HG02678 (cell line): Measurements from ENCODE around the gene TIMM13.
A peak's percentile ranks its signal among the peaks of the same experiment; 100 is the strongest.
"Not testable (repeated sequence)": the region's sequence is repeated elsewhere in the genome, so short reads cannot be mapped to it uniquely, and the experiment has no call there.

Experiments
- ATAC-seq: cut with Tn5 transposase; IDR thresholded peaks from one replicate; pipeline ENCODE4 v1.9.1; 2021; ENCODE audit warnings: mild to moderate bottlenecking, moderate library complexity; ENCODE audit not compliant: unreplicated experiment

The TIMM13 gene

GRCh38 chr19:2427429-2428320 lies at the start of gene TIMM13:
TIMM13 (minus strand) TSS chr19:2427586; CDS start chr19:2427533, 53 bp downstream.
- peak; percentile 88 for ATAC-seq

GRCh38 chr19:2476451-2477140 lies 49.2 kb upstream of the TIMM13 start:
- ATAC-seq = no peak

GRCh38 chr19:2475702-2476450 lies 48.5 kb upstream of the TIMM13 start, which contains the start of gene GADD45B:
GADD45B (plus strand) TSS chr19:2476127; CDS start chr19:2476359, 232 bp downstream.
- peak; percentile 56 for ATAC-seq

DNA sequence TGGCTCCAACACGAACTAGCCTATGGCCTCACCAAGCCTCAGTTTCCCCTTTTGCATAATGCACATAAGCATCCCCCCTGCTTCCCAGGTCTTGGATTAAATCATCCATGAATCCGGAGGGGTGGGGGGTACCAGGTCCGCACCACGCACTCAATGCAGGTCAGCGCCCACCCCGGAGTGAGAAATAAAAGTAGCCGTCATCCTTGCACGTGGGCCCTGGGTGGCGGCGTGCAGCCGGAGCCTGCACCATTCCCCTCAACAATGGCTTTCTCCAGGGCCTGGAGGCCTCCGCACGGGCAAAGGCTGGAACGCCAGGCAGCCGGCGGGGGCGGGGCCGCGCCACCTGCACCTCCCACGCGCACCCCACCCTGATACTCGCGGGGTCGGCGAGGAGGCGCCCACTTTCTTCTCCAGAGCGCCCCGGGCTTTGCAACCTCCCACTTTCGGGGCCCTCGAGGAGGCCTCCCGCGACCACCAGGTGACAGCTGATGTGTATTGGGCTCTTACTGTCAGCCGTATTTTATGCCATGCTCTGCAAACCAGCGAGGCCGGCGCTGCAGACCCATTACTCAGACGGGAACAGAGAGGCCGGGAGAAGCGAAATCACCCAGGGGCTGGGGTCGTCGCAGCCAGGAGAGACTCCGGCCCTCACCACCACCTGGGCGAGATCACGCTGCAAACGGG lies 47.8 kb upstream of the TIMM13 start:
- peak; percentile 9 for ATAC-seq

- peak; percentile 31 for ATAC-seq
Measured at GRCh38 chr19:2474232-2475017, 47.0 kb upstream of the TIMM13 start.

DNA sequence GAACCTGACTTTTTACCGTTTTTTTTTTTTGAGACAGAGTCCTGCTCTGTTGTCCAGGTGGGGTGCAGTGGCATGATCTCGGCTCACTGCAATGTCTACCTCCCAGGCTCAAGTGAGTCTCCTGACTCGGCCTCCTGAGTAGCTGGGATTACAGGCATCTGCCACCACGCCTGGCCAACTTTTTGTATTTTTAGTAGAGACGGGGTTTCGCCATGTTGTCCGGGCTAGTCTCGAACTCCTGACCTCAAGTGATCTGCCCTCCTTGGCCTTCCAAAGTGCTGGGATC lies 42.5 kb upstream of the TIMM13 start:
- ATAC-seq = not testable (repeated sequence)

GRCh38 chr19:2469102-2469914 lies 41.9 kb upstream of the TIMM13 start:
- ATAC-seq = no peak

- no peak for ATAC-seq
Measured at GRCh38 chr19:2468596-2468995, 41.2 kb upstream of the TIMM13 start.

- ATAC-seq = no peak
Measured at GRCh38 chr19:2464389-2464788, 37.0 kb upstream of the TIMM13 start.

DNA sequence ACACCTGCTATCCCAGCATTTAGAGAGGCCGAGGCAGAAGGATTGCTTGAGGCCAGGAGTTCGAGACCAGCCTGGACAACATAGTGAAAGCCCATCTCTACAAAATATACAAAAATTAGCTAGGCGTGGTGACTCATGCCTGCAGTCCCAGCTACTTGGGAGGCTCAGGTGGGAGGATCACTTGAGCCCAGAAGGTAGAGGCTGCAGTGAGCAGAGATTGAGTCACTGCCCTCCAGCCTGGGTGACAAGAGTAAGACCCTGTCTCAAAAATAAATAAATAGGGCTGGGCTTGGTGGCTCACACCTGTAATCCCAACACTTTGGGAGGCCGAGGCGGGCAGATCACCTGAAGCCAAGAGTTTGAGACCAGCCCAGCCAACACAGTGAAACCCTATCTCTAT lies 36.3 kb upstream of the TIMM13 start:
- ATAC-seq = not testable (repeated sequence)

DNA sequence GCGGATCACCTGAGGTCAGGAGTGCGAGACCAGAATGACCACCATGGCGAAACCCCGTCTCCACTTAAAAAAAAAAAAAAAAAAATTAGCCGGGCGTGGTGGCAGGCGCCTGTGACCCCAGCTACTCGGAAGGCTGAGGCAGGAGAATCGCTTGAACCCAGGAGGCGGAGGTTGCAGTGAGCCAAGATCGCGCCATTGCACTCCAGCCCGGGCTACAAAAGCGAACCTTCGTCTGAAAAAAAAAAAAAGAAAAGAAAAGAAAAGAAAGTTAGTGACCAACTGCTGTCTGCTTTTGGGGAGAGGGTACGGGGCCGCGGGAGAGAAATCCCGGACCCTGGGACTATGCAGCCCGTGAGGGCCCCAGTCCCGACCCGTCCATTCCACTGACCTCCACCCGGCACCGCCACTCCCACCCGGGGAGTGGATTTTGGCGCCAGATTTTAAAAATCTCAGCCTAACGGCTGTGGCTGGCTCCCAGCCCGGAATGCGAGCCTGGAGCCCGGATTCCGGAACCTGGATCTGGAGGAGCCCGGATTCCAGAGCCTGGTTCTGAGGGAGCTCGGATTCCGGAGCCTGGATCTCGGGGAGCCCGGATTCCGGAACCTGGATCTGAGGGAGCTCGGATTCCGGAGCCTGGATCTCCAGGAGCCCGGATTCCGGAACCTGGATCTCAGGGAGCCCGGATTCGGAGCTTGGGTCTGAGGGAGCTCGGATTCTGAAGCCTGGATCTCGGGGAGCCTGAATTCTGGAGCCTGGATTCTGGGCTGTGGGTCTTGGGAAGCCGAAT lies 35.4 kb upstream of the TIMM13 start:
- no peak for ATAC-seq

- ATAC-seq = no peak
Measured at GRCh38 chr19:2461751-2462634, 34.6 kb upstream of the TIMM13 start.

GRCh38 chr19:2460245-2460644 lies 32.9 kb upstream of the TIMM13 start:
- ATAC-seq = no peak

DNA sequence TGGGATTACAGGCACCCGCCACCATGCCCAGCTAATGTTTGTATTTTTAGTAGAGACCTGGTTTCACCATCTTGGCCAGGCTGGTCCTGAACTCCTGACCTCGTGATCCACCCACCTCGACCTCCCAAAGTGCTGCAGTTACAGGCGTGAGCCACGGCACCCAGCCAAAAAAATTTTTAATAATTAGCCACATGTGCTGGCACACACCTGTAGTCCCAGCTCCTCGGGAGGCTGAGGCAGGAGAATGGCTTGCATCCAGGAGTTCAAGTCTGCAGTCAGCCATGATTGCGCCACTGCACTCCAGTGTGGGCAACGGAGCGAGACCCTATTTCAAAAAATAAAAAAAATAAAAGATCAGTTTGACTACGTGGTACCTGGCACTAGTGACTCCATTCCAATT lies 31.4 kb upstream of the TIMM13 start:
- ATAC-seq = not testable (repeated sequence)

- no peak for ATAC-seq
Measured at GRCh38 chr19:2458054-2458453, 30.7 kb upstream of the TIMM13 start.

- ATAC-seq = no peak
Measured at GRCh38 chr19:2457394-2458037, 30.1 kb upstream of the TIMM13 start.
